SK-N-MC (cell line): ENCODE data around the gene PAK5.

ENCODE experiments used
- DNase-seq: peaks from one replicate; pipeline ENCODE4 v3.0.0-alpha.2; 2011; ENCODE audit warnings: low read depth, low spot score
- H3K27ac ChIP-seq: fragments of 200-600 bp; sonication (generic); 2 replicates; pipeline ENCODE4 v1.5.1; 2016; ENCODE audit warnings: mixed run types
- H3K36me3 ChIP-seq: fragments of 200-600 bp; sonication (generic); 2 replicates; pipeline ENCODE4 v1.6.1; 2017; ENCODE audit warnings: antibody characterized with exemption, low read length, mixed read lengths; ENCODE audit not compliant: insufficient read depth
- H3K4me3 ChIP-seq: fragments of 200-600 bp; sonication (generic); 2 replicates; pipeline ENCODE4 v1.5.1; 2016
- H3K9ac ChIP-seq: fragments of 200-600 bp; sonication (generic); 2 replicates; pipeline ENCODE4 v1.8.0; 2017; ENCODE audit warnings: mixed run types, mixed read lengths; ENCODE audit not compliant: insufficient read length
- H3K9me3 ChIP-seq: fragments of 200-600 bp; sonication (generic); 2 replicates; pipeline ENCODE4 v1.6.1; 2017; ENCODE audit warnings: low read depth, mild to moderate bottlenecking, antibody characterized with exemption, low read length, moderate library complexity, mixed read lengths
- EZH2 ChIP-seq: fragments of 200-600 bp; sonication (generic); IDR thresholded peaks from one replicate; pipeline ENCODE4 v1.6.1; 2017; ENCODE audit warnings: antibody characterized with exemption
- FOXP2 ChIP-seq: optimal IDR thresholded peaks from 2 replicates; pipeline ENCODE3; 2011; ENCODE audit warnings: mild to moderate bottlenecking, moderate library complexity; ENCODE audit not compliant: insufficient read depth; ENCODE audit errors: extremely low read length, control extremely low read depth
- POLR2AphosphoS5 ChIP-seq: IDR thresholded peaks from 2 replicates; pipeline ENCODE4 v1.6.1; 2012; ENCODE audit warnings: mild to moderate bottlenecking, low read depth, low read length, borderline replicate concordance

PAK5 gene

GRCh38 chr20:9838378-9839295, at the start of gene PAK5:
Gene PAK5 (minus strand): TSS chr20:9839076. CDS start chr20:9644328, 194,748 bp downstream.
- DNase-seq, result no peak
- Histone ChIP-seq H3K27ac (no peak within 1 kb of the TSS), H3K36me3 (no peaks in the 10 kb centered on the region), H3K9ac (no peak within 1 kb of the TSS), H3K9me3 (no peaks in the 10 kb centered on the region), H3K4me3 (peak within 1 kb of the TSS; percentile 45)
- TF ChIP-seq FOXP2, result no peak
- TF ChIP-seq POLR2AphosphoS5, result no peak
- TF ChIP-seq EZH2, result no peak

DNA sequence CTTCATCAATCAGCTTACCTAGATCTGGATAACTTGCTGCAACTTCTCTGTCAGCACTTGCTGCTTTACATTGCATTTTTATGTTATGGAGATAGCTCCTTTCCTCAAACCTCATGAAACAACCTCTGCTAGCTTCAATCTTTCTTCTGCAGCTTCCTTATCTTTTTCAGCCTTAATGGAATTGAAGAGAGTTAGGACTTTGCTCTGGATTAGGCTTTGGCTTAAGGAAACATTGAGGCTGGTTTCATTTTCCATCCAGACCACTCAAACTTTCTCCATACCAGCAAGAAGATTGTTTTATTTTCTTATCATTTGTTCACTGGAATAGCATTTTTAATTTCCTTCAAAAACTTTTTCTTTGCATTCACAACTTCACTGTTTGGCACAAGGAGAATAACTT, 48.8 kb upstream of the PAK5 start:
- H3K9ac ChIP-seq, result no peak overlapping the region
- no peaks in the 10 kb centered on the region for H3K36me3 ChIP-seq
- TF ChIP-seq POLR2AphosphoS5, result no peak
- TF ChIP-seq FOXP2, result no peak
- TF ChIP-seq EZH2, result no peak
- H3K9me3 ChIP-seq, result no peaks in the 10 kb centered on the region
- no peak for DNase-seq
- H3K4me3 ChIP-seq, result no peak overlapping the region
- H3K27ac ChIP-seq, result no peak overlapping the region

DNA sequence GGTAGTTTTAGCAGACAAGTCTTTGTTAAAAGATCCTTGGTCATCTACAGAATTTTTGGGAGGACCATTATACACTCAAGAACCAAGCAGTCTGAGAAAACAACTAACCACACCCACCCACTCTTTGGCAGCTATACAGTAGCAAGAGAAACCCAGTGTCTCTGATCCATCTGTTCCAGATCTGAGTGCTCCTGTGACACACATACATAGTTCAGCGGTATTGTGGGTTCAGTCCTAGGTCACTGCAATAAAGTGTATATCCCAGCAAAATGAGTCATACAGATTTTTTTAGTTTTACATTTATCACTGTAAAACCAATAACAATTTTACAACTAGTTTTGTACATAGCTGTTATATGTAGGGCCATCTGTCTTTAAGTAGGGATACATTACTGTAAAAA, 47.4 kb upstream of the PAK5 start:
- H3K9ac ChIP-seq, result no peak overlapping the region
- TF ChIP-seq POLR2AphosphoS5, result no peak
- TF ChIP-seq FOXP2, result no peak
- TF ChIP-seq EZH2, result no peak
- H3K27ac ChIP-seq, result no peak overlapping the region
- no peaks in the 10 kb centered on the region for H3K9me3 ChIP-seq
- H3K4me3 ChIP-seq, result no peak overlapping the region
- no peak for DNase-seq
- H3K36me3 ChIP-seq, result no peaks in the 10 kb centered on the region

- no peak overlapping the region for H3K4me3 ChIP-seq
- no peaks in the 10 kb centered on the region for H3K9me3 ChIP-seq
- no peaks in the 10 kb centered on the region for H3K36me3 ChIP-seq
- no peak for DNase-seq
- no peak overlapping the region for H3K27ac ChIP-seq
- TF ChIP-seq FOXP2 (no peak), EZH2 (no peak), POLR2AphosphoS5 (no peak)
- no peak overlapping the region for H3K9ac ChIP-seq
These were observed 45.8 kb upstream of the PAK5 start for GRCh38 chr20:9884666-9885065.

GRCh38 chr20:9884061-9884460, 45.2 kb upstream of the PAK5 start:
- DNase-seq, result no peak
- Histone ChIP-seq H3K9me3 (no peaks in the 10 kb centered on the region), H3K4me3 (no peak overlapping the region), H3K27ac (no peak overlapping the region), H3K36me3 (no peaks in the 10 kb centered on the region), H3K9ac (no peak overlapping the region)
- TF ChIP-seq EZH2 (no peak), FOXP2 (no peak), POLR2AphosphoS5 (no peak)

- Histone ChIP-seq H3K4me3 (no peak overlapping the region), H3K9ac (no peak overlapping the region), H3K27ac (no peak overlapping the region), H3K9me3 (no peaks in the 10 kb centered on the region), H3K36me3 (no peaks in the 10 kb centered on the region)
- no peak for DNase-seq
- TF ChIP-seq FOXP2 (no peak), POLR2AphosphoS5 (no peak), EZH2 (no peak)
These were observed 39.1 kb upstream of the PAK5 start for GRCh38 chr20:9877932-9878495.

DNA sequence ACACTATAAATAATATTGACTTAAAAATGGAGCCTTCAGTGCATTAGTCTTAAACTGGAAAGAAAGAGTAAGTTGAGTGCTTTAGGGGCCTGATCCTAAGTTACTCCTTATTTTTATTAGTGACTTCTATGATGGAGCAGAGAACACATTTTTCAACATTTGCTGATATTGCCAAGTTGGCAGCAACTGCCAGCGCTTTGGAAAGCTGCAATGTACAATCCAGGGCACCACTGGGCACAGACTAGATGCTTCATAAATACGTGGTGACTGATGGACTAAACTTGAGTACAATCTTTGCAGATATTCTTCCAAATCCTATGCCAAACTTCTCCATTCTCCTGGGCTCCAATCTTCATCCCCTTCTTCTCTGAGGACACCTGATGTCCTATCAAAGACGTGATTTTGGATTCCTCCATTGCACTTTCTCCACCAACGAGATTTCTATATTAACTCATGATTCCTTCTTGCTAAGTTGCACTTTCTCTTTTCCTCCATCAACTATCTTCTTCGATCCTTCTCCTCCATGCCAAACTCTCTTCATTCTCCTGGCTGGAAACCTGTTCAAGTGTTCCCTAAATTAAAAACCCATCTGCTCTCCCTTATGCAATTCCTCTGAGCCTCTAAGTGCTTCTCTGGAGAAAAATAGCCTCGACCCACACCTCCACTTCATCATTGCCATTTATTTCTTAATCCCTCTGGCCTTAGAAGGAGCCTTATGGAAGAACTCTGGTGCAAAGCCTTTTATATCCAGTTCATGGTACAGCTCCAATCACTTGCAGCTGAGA, 28.5 kb upstream of the PAK5 start:
- no peak for TF ChIP-seq EZH2
- no peak for TF ChIP-seq POLR2AphosphoS5
- TF ChIP-seq FOXP2, result no peak
- Histone ChIP-seq H3K9ac (no peak overlapping the region), H3K36me3 (no peaks in the 10 kb centered on the region), H3K4me3 (no peak overlapping the region), H3K27ac (no peak overlapping the region), H3K9me3 (no peaks in the 10 kb centered on the region)
- no peak for DNase-seq

DNA sequence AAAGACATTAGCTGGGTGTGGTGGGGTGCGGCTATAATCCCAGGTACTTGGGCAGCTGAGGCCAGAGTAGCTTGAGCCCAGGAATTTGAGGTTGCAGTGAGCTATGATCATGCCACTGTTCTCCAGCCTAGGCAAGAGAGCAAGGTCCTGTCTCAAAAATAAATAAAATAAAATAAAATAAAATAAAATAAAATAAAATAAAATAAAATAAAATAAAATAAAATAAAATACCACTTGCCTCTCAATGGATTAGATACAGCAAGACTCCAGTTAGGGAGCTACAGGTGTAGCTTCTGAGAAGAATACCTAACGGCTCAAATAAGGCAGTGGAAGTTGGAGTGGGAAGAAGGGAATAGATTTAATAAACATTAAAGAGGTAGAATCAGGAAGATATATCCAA, 13.7 kb upstream of the PAK5 start:
- no peak for DNase-seq
- no peak overlapping the region for H3K9ac ChIP-seq
- no peak for TF ChIP-seq FOXP2
- no peak for TF ChIP-seq POLR2AphosphoS5
- TF ChIP-seq EZH2, result no peak
- H3K9me3 ChIP-seq, result no peaks in the 10 kb centered on the region
- no peak overlapping the region for H3K27ac ChIP-seq
- no peaks in the 10 kb centered on the region for H3K36me3 ChIP-seq
- no peak overlapping the region for H3K4me3 ChIP-seq
